ENCODE data around the gene ZFYVE16. TPM values are rescaled to one million over a fixed set of nuclear protein-coding genes. Genes with fewer than 3 reads are reported as not detected.
"Not testable (repeated sequence)": the region's sequence is repeated elsewhere in the genome, so short reads cannot be mapped to it uniquely, and the experiment has no call there.

ZFYVE16 gene
- total RNA-seq, 2 experiments from 2014 or later, result 12.1 to 15.7 TPM

GRCh38 chr5:80424365-80424764, 16.5 kb downstream of the ZFYVE16 start:
- POLR2A ChIA-PET; intact Hi-C loops (cut with micrococcal nuclease); H3K4me1 Mint-ChIP-seq (ENCODE audit: low read depth); H3K27me3 Mint-ChIP-seq; DNase-seq; H3K4me3 Mint-ChIP-seq; H3K27ac Mint-ChIP-seq; CTCF ChIA-PET: not testable (repeated sequence)
- H3K36me3 Mint-ChIP-seq, result peaks cover 16% of the 10 kb centered on the region
- peaks cover 19% of the 10 kb centered on the region for H3K9me3 Mint-ChIP-seq

DNA sequence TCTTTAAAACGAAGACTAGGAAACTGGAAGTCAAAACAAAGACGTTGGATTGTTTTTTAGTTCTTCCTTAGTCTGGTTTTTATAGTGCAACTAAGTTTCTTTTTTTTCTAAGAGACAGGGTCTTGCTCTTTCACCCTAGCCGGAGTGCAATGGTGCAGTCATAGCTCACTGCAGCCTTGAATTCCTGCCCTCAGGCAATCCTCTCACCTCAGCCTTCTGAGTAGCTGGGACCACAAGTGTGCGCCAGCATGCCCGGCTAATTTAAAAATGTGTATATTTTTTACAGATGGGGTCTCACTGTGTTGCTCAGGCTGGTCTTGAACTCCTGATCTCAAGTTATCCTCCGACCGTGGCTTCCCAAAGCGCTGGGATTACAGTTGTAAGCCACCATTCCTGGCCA, 27.6 kb downstream of the ZFYVE16 start:
- H3K4me3 Mint-ChIP-seq, result no peak overlapping the region

GRCh38 chr5:80437326-80437725, 29.5 kb downstream of the ZFYVE16 start:
- H3K4me3 Mint-ChIP-seq, result no peak overlapping the region
- H3K27ac Mint-ChIP-seq, result no peak overlapping the region
- peaks cover 20% of the 10 kb centered on the region for H3K36me3 Mint-ChIP-seq
- intact Hi-C loops (cut with micrococcal nuclease), result no loop called here
- DNase-seq, result no peak
- H3K9me3 Mint-ChIP-seq, result no peaks in the 10 kb centered on the region
- H3K27me3 Mint-ChIP-seq, result no peaks in the 10 kb centered on the region
- no peaks in the 10 kb centered on the region for H3K4me1 Mint-ChIP-seq (ENCODE audit: low read depth)
- CTCF ChIA-PET, result no interaction called here
- POLR2A ChIA-PET, result no interaction called here

More for the DNA sequence above, 27.6 kb downstream of the ZFYVE16 start:
- CTCF ChIA-PET, result no interaction called here
- no peaks in the 10 kb centered on the region for H3K27me3 Mint-ChIP-seq
- no peak overlapping the region for H3K27ac Mint-ChIP-seq
- POLR2A ChIA-PET, result no interaction called here
- H3K36me3 Mint-ChIP-seq, result peaks cover 22% of the 10 kb centered on the region
- peaks cover 5% of the 10 kb centered on the region for H3K9me3 Mint-ChIP-seq
- no peak for DNase-seq
- intact Hi-C loops (cut with micrococcal nuclease), result no loop called here
- no peaks in the 10 kb centered on the region for H3K4me1 Mint-ChIP-seq (ENCODE audit: low read depth)

GRCh38 chr5:80438739-80439138, 30.9 kb downstream of the ZFYVE16 start:
- H3K27ac Mint-ChIP-seq, result no peak overlapping the region
- intact Hi-C loops (cut with micrococcal nuclease), result no loop called here
- CTCF ChIA-PET, result no interaction called here

GRCh38 chr5:80439213-80439612, 31.3 kb downstream of the ZFYVE16 start:
- Mint-ChIP-seq H3K36me3 (peaks cover 20% of the 10 kb centered on the region), H3K27ac (no peak overlapping the region), H3K27me3 (no peaks in the 10 kb centered on the region), H3K9me3 (no peaks in the 10 kb centered on the region), H3K4me1 (ENCODE audit: low read depth) (no peaks in the 10 kb centered on the region), H3K4me3 (no peak overlapping the region)
- CTCF ChIA-PET, result no interaction called here
- DNase-seq, result no peak
- intact Hi-C loops (cut with micrococcal nuclease), result no loop called here
- POLR2A ChIA-PET, result no interaction called here

More at GRCh38 chr5:80438739-80439138, 30.9 kb downstream of the ZFYVE16 start:
- Mint-ChIP-seq H3K4me3 (no peak overlapping the region), H3K27me3 (no peaks in the 10 kb centered on the region), H3K9me3 (no peaks in the 10 kb centered on the region), H3K4me1 (ENCODE audit: low read depth) (no peaks in the 10 kb centered on the region), H3K36me3 (peaks cover 20% of the 10 kb centered on the region)
- POLR2A ChIA-PET, result no interaction called here
- DNase-seq, result no peak

- H3K9me3 Mint-ChIP-seq, result no peaks in the 10 kb centered on the region
- peaks cover 3% of the 10 kb centered on the region for H3K36me3 Mint-ChIP-seq
- H3K27ac Mint-ChIP-seq, result no peak overlapping the region
- intact Hi-C loops (cut with micrococcal nuclease), result no loop called here
- ChIA-PET POLR2A (no interaction called here), CTCF (no interaction called here)
- no peak for DNase-seq
- H3K4me1 Mint-ChIP-seq (ENCODE audit: low read depth), result no peaks in the 10 kb centered on the region
- H3K27me3 Mint-ChIP-seq, result no peaks in the 10 kb centered on the region
- no peak overlapping the region for H3K4me3 Mint-ChIP-seq
These were observed 34.9 kb downstream of the ZFYVE16 start for GRCh38 chr5:80442742-80443141.

DNA sequence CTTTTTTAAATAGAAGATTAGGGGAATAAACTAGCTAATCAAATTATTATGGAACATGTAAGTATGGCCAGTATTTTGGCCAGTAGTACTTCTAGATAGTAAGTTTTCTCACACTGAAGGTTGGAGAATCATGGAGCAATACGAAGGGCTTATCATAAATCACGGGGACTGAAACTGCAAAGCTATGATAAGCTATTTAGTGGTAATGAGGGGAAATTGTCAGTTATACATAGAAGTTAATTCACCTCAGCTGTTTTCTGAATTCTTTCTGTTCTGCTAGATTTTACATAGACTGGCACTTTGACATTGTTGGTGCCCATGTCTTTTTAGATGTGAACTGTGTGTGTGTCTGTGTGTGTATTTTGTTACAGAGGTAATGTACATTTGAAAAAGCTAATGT, 45.5 kb downstream of the ZFYVE16 start:
- intact Hi-C loops (cut with micrococcal nuclease), result no loop called here
- CTCF ChIA-PET, result interaction anchor here (0.9 kb wide), 1 partner anchor 28 kb away, joined by 3 read pairs; no protein-coding TSS in a partner anchor

DNA sequence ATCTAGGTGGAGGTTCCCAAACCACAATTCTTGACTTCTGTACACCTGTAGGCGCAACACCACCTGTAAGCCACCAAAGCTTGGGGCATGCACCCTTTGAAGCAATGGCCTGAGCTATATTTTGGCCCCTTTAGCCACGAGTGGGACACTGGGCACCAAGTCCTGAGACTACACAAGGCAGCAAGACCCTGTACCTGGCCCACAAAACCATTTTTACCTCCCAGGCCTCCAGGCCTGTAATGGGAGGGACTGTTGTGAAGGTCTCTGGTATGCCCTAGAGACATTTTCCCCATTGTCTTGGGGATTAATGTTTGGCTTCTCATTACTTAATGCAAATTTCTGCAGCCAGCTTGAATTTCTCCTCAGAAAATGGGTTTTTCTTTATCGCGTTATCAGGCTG, 55.4 kb downstream of the ZFYVE16 start:
- intact Hi-C loops (cut with micrococcal nuclease), result no loop called here
- DNase-seq, result no peak
- peaks cover 61% of the 10 kb centered on the region for H3K36me3 Mint-ChIP-seq
- no peaks in the 10 kb centered on the region for H3K4me1 Mint-ChIP-seq (ENCODE audit: low read depth)
- ChIA-PET CTCF (no interaction called here), POLR2A (no interaction called here)
- no peaks in the 10 kb centered on the region for H3K27me3 Mint-ChIP-seq
- H3K9me3 Mint-ChIP-seq, result peaks cover 29% of the 10 kb centered on the region
- no peak overlapping the region for H3K4me3 Mint-ChIP-seq
- no peak overlapping the region for H3K27ac Mint-ChIP-seq

More for the DNA sequence above, 45.5 kb downstream of the ZFYVE16 start:
- Mint-ChIP-seq H3K27ac (no peak overlapping the region), H3K9me3 (no peaks in the 10 kb centered on the region), H3K4me1 (ENCODE audit: low read depth) (no peaks in the 10 kb centered on the region), H3K4me3 (no peak overlapping the region), H3K36me3 (peaks cover 25% of the 10 kb centered on the region), H3K27me3 (no peaks in the 10 kb centered on the region)
- POLR2A ChIA-PET, result no interaction called here
- no peak for DNase-seq

GRCh38 chr5:80466669-80467485, 59.0 kb downstream of the ZFYVE16 start:
- Mint-ChIP-seq H3K36me3 (peaks cover 59% of the 10 kb centered on the region), H3K9me3 (peaks cover 46% of the 10 kb centered on the region), H3K27ac (no peak overlapping the region), H3K27me3 (no peaks in the 10 kb centered on the region), H3K4me3 (no peak overlapping the region), H3K4me1 (ENCODE audit: low read depth) (no peaks in the 10 kb centered on the region)
- ChIA-PET CTCF (no interaction called here), POLR2A (no interaction called here)
- DNase-seq, result no peak
- intact Hi-C loops (cut with micrococcal nuclease), result no loop called here

DNA sequence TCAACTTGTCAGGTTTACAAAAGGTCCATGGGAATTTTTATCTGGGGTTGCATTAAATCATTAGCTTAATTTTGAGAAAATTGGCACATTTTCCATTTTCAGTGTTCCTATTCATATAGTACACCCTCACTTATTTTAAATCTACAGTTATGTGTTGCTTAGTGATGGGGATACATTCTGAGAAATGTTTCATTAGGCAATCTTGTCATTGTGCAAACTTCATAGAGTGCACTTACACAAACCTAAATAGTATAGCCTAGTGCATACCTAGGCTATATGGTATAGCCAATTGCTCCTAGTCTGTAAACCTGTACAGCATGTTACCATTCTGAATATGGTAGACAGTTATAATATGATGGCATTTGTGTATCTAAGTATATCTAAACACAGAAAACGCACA, 60.3 kb downstream of the ZFYVE16 start:
- intact Hi-C loops (cut with micrococcal nuclease), result no loop called here
- ChIA-PET POLR2A (no interaction called here), CTCF (no interaction called here)
- Mint-ChIP-seq H3K4me3 (no peak overlapping the region), H3K9me3 (peaks cover 37% of the 10 kb centered on the region), H3K27ac (no peak overlapping the region), H3K36me3 (peaks cover 52% of the 10 kb centered on the region), H3K27me3 (no peaks in the 10 kb centered on the region), H3K4me1 (ENCODE audit: low read depth) (no peaks in the 10 kb centered on the region)
- DNase-seq, result no peak

DNA sequence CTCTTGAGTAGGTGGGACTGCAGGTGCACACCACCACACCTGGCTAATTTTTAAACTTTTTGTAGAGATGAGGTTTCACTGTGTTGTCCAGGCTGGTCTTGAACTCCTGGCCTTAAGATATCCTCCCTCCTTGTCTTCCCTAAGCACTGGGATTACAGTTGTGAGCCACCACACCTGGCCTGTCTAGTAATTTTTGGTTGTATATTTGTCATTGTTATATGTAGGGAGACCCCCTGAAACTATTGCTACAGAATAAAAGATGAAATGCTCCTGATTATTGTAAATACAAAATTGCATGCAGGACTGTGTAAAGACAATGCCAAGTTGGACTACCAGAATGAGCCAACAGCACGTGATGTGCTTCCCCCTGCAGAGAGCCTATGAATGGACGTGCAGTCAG, 62.8 kb downstream of the ZFYVE16 start:
- peaks cover 18% of the 10 kb centered on the region for H3K9me3 Mint-ChIP-seq
- H3K27me3 Mint-ChIP-seq; H3K27ac Mint-ChIP-seq; H3K4me3 Mint-ChIP-seq; H3K4me1 Mint-ChIP-seq (ENCODE audit: low read depth); DNase-seq; intact Hi-C loops (cut with micrococcal nuclease); POLR2A ChIA-PET; CTCF ChIA-PET: not testable (repeated sequence)
- peaks cover 50% of the 10 kb centered on the region for H3K36me3 Mint-ChIP-seq

GRCh38 chr5:80474929-80475328, 67.1 kb downstream of the ZFYVE16 start:
- H3K4me3 Mint-ChIP-seq, result no peak overlapping the region

GRCh38 chr5:80479713-80480112, 71.8 kb downstream of the ZFYVE16 start:
- Mint-ChIP-seq H3K27me3 (no peaks in the 10 kb centered on the region), H3K4me1 (ENCODE audit: low read depth) (no peaks in the 10 kb centered on the region), H3K27ac (no peak overlapping the region), H3K4me3 (no peak overlapping the region), H3K36me3 (peaks cover 11% of the 10 kb centered on the region), H3K9me3 (peaks cover 13% of the 10 kb centered on the region)
- intact Hi-C loops (cut with micrococcal nuclease), result no loop called here
- no peak for DNase-seq
- POLR2A ChIA-PET, result no interaction called here
- CTCF ChIA-PET, result interaction anchor here (0.6 to 2.9 kb wide), 3 partner anchors 34 to 193 kb away, joined by 4 to 17 read pairs (median 4); no protein-coding TSS in a partner anchor

More at GRCh38 chr5:80474929-80475328, 67.1 kb downstream of the ZFYVE16 start:
- Mint-ChIP-seq H3K9me3 (peaks cover 13% of the 10 kb centered on the region), H3K4me1 (ENCODE audit: low read depth) (no peaks in the 10 kb centered on the region), H3K27me3 (no peaks in the 10 kb centered on the region), H3K27ac (no peak overlapping the region), H3K36me3 (peaks cover 27% of the 10 kb centered on the region)
- ChIA-PET POLR2A (no interaction called here), CTCF (no interaction called here)
- DNase-seq, result no peak
- intact Hi-C loops (cut with micrococcal nuclease), result no loop called here

Data from activated CD4-positive, alpha-beta memory T cell treated with anti-CD3 and anti-CD28 coated beads for 36 hours (primary cell).